Effector memory CD8-positive, alpha-beta T cell (primary cell): Measurements from ENCODE around the gene TIMM13.
A peak's percentile ranks its signal among the peaks of the same experiment; 100 is the strongest.

Experiments used
- ATAC-seq: fragments of 150-1000 bp; cut with Tn5 transposase; replicated peaks from 2 replicates; pipeline ENCODE4 v1.10.0; 2021; ENCODE audit warnings: mild to moderate bottlenecking, moderate library complexity
- DNase-seq, 3 experiments: peaks; one replicate each; pipeline ENCODE4 v3.0.0; 2021
- H3K27ac Mint-ChIP-seq, 2 donors: one replicate each; pipeline ENCODE4 v1.8.0; 2022; ENCODE audit warnings: mild to moderate bottlenecking in 2 of 2, mixed read lengths in 2 of 2, moderate library complexity in 2 of 2
- H3K27me3 Mint-ChIP-seq, 2 donors: one replicate each; pipeline ENCODE4 v1.8.0; 2022; ENCODE audit warnings: mixed read lengths in 2 of 2
- H3K36me3 Mint-ChIP-seq: one replicate; pipeline ENCODE4 v1.8.0; 2022; ENCODE audit warnings: mild to moderate bottlenecking, moderate library complexity, mixed read lengths; ENCODE audit not compliant: insufficient read depth
- H3K4me1 Mint-ChIP-seq, 2 donors: one replicate each; pipeline ENCODE4 v1.8.0; 2022; ENCODE audit warnings: low read depth in 2 of 2, mixed read lengths in 2 of 2
- H3K4me3 Mint-ChIP-seq, 2 donors: one replicate each; pipeline ENCODE4 v1.8.0; 2022; ENCODE audit warnings: mild to moderate bottlenecking in 2 of 2, mixed read lengths in 2 of 2, moderate library complexity in 2 of 2
- H3K9me3 Mint-ChIP-seq, 2 donors: one replicate each; pipeline ENCODE4 v1.8.0; 2022; ENCODE audit warnings: mixed read lengths in 2 of 2

The TIMM13 gene

DNA sequence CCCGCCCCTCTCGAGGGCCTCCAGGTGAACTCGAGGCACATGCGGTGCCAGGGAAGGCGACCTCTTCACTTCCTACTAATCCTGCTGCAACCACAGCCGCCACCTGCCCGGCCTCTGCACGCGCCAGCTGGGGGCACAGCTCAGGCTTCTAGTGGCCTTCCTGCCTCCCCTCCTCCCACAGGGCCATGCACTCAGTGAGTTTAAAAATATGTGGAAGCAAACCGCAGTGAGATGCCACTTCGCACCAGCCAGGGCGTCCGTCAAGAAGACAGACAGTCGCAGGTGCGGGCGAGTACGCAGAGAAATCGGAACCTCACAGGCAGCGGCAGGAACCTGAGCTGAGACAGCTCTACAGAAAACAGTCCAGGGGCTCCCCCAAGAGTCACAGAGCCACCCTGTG is 19.0 kb upstream of the TIMM13 start:
- ATAC-seq: peak; percentile 46
- Mint-ChIP-seq H3K9me3 (no peaks in the 10 kb centered on the region), H3K4me1 (peaks cover 11 to 13% of the 10 kb centered on the region in 2 donors), H3K27ac (peak overlapping the region; percentile 89 to 94), H3K36me3 (peaks cover 6% of the 10 kb centered on the region), H3K4me3 (peak overlapping the region; percentile 44 to 73), H3K27me3 (no peaks in the 10 kb centered on the region)
- no peak for DNase-seq

GRCh38 chr19:2444251-2445002 is 17.0 kb upstream of the TIMM13 start:
- DNase-seq (no peak), ATAC-seq (no peak)
- peak overlapping the region in 1 of 2 donors; percentile 76 for H3K27ac Mint-ChIP-seq
- H3K4me1 Mint-ChIP-seq: peaks cover 10 to 11% of the 10 kb centered on the region in 2 donors
- no peaks in the 10 kb centered on the region for H3K27me3 Mint-ChIP-seq
- H3K36me3 Mint-ChIP-seq: peaks cover 6% of the 10 kb centered on the region
- H3K4me3 Mint-ChIP-seq: no peak overlapping the region
- H3K9me3 Mint-ChIP-seq: no peaks in the 10 kb centered on the region

- Mint-ChIP-seq H3K9me3 (no peaks in the 10 kb centered on the region), H3K4me1 (peaks cover 10 to 11% of the 10 kb centered on the region in 2 donors), H3K36me3 (peaks cover 9% of the 10 kb centered on the region), H3K27me3 (no peaks in the 10 kb centered on the region), H3K4me3 (no peak overlapping the region), H3K27ac (no peak overlapping the region)
- DNase-seq (no peak), ATAC-seq (no peak)
Observed at GRCh38 chr19:2443785-2444182, 16.4 kb upstream of the TIMM13 start.

DNA sequence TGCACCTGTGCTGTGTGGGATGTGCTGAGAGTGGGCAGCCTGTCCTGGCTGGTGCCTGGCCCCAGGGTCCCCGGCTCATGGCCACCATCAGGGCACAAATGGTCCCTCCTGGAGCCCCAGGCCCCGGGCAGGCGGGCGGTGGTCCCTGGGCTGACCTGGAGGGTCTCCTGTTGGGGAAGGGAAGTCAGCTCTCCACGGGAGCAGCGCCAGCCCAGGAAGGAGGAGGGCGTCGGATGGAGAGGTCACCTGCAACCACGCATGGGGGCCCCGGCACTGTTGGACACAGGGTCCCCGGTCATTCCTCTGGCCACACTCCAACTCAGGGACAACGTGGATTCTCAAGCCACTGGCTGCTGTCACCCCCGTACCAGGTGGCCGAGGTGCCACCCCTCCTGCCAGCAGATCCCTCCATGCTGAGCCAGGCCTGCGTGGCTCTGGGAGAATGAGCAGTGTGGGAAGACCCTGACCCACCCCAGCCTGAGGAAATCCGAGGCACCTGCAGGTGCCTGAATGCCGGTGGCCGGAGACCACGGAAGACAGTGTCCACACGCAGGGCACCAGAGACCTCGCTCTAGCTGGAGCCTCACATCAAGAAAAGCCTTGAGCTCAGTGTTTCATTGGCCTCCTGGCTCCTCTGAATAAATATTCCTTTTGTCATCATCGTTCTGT is 15.9 kb upstream of the TIMM13 start:
- H3K9me3 Mint-ChIP-seq: no peaks in the 10 kb centered on the region
- DNase-seq: no peak
- no peak overlapping the region for H3K4me3 Mint-ChIP-seq
- H3K4me1 Mint-ChIP-seq: peaks cover 8 to 11% of the 10 kb centered on the region in 2 donors
- H3K36me3 Mint-ChIP-seq: peaks cover 9% of the 10 kb centered on the region
- H3K27ac Mint-ChIP-seq: no peak overlapping the region
- H3K27me3 Mint-ChIP-seq: no peaks in the 10 kb centered on the region
- ATAC-seq: no peak

GRCh38 chr19:2441096-2441752 is 13.8 kb upstream of the TIMM13 start:
- peaks cover 0 to under 1% of the 10 kb centered on the region in 2 donors for H3K4me1 Mint-ChIP-seq
- H3K9me3 Mint-ChIP-seq: no peaks in the 10 kb centered on the region
- ATAC-seq (no peak), DNase-seq (no peak)
- peaks cover 13% of the 10 kb centered on the region for H3K36me3 Mint-ChIP-seq
- H3K27me3 Mint-ChIP-seq: no peaks in the 10 kb centered on the region
- H3K27ac Mint-ChIP-seq: no peak overlapping the region
- no peak overlapping the region for H3K4me3 Mint-ChIP-seq

DNA sequence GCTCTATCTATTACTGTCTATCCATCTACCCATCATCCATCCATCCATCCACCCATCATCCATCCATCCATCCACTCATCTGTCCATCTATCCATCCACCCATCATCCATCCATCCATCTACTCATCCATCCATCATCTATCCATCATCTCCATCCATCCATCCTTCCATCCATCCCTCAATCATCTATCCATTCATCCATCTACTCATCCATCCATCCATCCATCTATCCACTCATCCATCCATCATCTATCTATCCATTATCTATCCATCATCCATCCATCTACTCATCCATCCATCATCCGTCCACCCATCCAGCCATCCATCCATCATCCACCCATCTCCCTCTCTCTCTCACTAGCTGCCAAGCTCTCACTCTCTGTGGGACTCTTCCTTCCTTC is 13.1 kb upstream of the TIMM13 start:
- peaks cover 16% of the 10 kb centered on the region for H3K36me3 Mint-ChIP-seq

DNA sequence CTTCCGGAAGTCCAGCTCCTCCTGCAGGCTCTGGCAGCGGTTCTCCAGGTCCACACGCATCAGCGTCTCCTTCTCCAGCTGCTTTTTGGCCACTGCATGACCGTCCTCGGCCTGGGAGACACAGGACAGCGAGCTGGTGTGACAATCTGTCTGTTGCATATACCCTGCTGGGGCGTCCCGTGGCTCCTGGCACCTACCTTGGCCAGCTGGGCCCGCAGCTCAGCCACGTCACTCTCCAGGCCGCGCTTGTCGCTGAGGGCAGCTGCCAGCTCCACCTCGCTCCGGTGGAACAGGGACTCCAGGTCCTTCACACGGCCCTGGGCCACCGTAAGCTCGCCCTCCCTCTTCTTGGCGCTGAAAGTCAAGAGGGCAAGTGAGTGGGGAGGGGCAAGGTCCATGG is 10.8 kb upstream of the TIMM13 start:
- Mint-ChIP-seq H3K27ac (no peak overlapping the region), H3K4me3 (no peak overlapping the region), H3K27me3 (no peaks in the 10 kb centered on the region), H3K9me3 (no peaks in the 10 kb centered on the region), H3K36me3 (peaks cover 14% of the 10 kb centered on the region), H3K4me1 (no peaks in the 10 kb centered on the region)
- DNase-seq: no peak
- no peak for ATAC-seq

More for the DNA sequence above, 13.1 kb upstream of the TIMM13 start:
- no peaks in the 10 kb centered on the region for H3K4me1 Mint-ChIP-seq
- H3K27ac Mint-ChIP-seq: peak overlapping the region in 1 of 2 donors; percentile 1
- no peaks in the 10 kb centered on the region for H3K9me3 Mint-ChIP-seq
- ATAC-seq (no peak), DNase-seq (no peak)
- H3K4me3 Mint-ChIP-seq: no peak overlapping the region
- no peaks in the 10 kb centered on the region for H3K27me3 Mint-ChIP-seq

DNA sequence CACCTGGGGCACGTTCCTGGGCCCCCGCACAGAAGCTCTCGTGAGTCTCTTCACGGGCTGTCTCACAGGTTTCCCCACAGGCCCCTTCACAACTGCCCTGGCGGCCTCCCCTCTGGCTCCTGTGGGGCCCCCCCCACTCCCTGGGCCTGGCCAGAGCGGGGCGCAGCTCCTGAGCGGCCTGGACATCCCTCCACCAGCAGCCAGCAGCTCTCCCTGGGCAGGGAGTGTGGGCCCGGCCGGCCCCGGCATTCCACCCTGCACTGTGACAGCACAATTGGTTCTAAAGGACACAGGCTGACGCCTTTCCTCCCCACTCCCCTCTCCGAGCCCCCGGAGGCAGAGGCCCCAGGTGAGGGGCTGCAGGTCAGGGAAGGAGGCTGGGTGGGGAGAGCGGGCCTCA is 9.5 kb upstream of the TIMM13 start:
- H3K27me3 Mint-ChIP-seq: no peaks in the 10 kb centered on the region
- H3K4me3 Mint-ChIP-seq: no peak overlapping the region
- no peak for DNase-seq
- H3K36me3 Mint-ChIP-seq: peaks cover 14% of the 10 kb centered on the region
- no peaks in the 10 kb centered on the region for H3K9me3 Mint-ChIP-seq
- ATAC-seq: no peak
- H3K4me1 Mint-ChIP-seq: no peaks in the 10 kb centered on the region
- no peak overlapping the region for H3K27ac Mint-ChIP-seq

DNA sequence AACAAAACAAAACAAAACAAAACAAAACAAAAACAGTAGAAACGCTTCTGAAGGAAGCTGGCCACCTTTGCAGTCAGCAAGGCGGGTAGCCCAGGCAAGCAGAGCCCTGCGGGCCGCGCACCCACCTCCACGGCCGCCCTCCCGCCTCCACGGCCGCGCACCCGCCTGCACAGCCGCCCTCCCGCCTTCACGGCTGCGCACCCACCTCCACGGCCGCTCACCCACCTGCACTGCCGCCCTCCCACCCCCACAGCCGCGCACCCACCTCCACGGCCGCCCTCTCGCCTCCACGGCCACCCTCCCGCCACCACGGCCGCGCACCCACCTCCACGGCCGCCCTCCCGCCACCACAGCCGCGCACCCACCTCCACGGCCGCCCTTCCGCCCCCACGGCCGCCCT is 9.0 kb upstream of the TIMM13 start:
- Mint-ChIP-seq H3K36me3 (peaks cover 14% of the 10 kb centered on the region), H3K9me3 (no peaks in the 10 kb centered on the region), H3K27me3 (no peaks in the 10 kb centered on the region), H3K27ac (no peak overlapping the region), H3K4me1 (no peaks in the 10 kb centered on the region), H3K4me3 (no peak overlapping the region)
- DNase-seq (no peak), ATAC-seq (no peak)

- ATAC-seq: no peak
Observed at GRCh38 chr19:2434721-2435265, 7.4 kb upstream of the TIMM13 start.

DNA sequence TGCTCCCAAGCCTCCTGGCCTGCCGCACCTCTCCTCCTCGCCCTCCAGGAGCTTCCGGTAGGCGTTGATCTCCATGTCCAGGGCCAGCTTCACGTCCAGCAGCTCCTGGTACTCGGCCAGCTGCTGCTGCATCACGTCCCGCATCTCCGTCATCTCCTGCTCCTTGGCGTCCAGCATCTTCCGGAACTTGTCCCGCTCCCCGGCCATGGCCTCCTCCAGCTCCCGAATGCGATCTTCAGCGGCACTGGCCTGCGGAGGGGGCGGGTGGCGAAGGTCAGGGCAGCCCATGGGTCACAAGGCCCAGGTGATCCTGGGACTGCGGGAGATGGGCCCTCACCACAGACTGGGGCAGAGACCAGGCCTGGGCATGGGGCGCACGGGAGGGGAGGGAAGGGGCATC is 6.9 kb upstream of the TIMM13 start:
- Mint-ChIP-seq H3K36me3 (peaks cover 14% of the 10 kb centered on the region), H3K27me3 (no peaks in the 10 kb centered on the region), H3K9me3 (no peaks in the 10 kb centered on the region), H3K27ac (peak overlapping the region in 1 of 2 donors; percentile 68), H3K4me1 (no peaks in the 10 kb centered on the region), H3K4me3 (no peak overlapping the region)
- ATAC-seq (no peak), DNase-seq (no peak)

More at GRCh38 chr19:2434721-2435265, 7.4 kb upstream of the TIMM13 start:
- H3K27me3 Mint-ChIP-seq: no peaks in the 10 kb centered on the region
- peaks cover 14% of the 10 kb centered on the region for H3K36me3 Mint-ChIP-seq
- H3K4me3 Mint-ChIP-seq: no peak overlapping the region
- DNase-seq: no peak
- H3K9me3 Mint-ChIP-seq: no peaks in the 10 kb centered on the region
- H3K27ac Mint-ChIP-seq: no peak overlapping the region
- H3K4me1 Mint-ChIP-seq: no peaks in the 10 kb centered on the region

DNA sequence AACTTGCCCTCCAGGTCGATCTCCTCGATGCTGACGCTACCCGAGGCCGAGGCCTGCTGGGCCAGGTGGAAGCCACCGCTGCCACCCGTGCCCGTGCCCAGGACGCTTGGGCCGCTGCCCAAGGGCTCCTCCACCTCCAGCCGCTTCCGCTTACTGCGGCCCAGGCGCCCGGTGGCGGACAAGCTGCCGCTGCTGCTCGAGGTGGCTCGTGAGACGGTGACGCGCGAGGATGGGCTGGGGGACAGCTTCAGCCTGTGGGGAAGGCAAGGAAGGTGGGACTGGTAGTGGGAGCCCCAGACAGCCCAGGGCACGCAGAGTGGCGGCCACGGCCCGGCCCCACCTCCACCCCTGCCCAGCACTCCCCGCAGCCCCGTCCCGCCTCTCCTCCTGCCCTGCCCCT is 6.5 kb upstream of the TIMM13 start:
- no peak for ATAC-seq
- Mint-ChIP-seq H3K36me3 (peaks cover 12% of the 10 kb centered on the region), H3K4me3 (no peak overlapping the region)

DNA sequence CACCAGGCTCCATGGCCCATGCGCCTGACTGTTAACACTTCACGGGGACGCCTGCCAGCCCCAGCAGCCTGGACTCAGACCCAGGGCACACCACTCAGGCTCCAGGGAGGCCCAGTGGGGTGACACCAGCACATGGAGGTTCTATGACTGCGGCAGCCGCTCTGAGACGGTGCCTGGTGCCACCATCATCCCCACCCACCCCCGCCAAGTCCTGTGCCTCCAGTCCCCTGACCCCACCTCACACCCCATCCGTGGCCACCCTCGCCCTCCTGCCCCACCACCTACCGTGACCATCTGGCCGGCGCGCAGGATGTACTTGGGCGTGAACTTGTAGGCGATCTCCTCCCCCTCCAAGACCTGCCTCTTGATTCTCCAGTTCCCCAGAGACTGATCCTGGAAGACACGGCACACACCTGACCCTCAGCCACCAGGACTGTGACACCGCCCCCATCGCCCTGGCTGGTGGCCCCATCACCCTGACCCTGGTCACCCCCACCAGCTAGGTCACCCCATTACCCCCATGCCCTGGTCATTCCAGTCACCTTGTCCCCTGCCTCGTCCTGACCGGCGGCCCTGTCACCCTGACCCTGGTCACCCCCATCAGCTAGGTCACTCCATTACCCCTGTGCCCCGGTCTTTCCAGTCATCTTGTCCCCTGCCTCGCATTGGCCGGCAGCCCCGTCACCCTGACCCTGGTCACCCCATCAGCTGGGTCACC is 4.9 kb upstream of the TIMM13 start:
- Mint-ChIP-seq H3K4me1 (peaks cover 5 to 7% of the 10 kb centered on the region in 2 donors), H3K27ac (peak overlapping the region in 1 of 2 donors; percentile 67), H3K4me3 (no peak overlapping the region), H3K9me3 (no peaks in the 10 kb centered on the region), H3K27me3 (no peaks in the 10 kb centered on the region), H3K36me3 (peaks cover 14% of the 10 kb centered on the region)
- ATAC-seq: no peak
- DNase-seq: no peak

More for the DNA sequence above, 6.5 kb upstream of the TIMM13 start:
- H3K27me3 Mint-ChIP-seq: no peaks in the 10 kb centered on the region
- DNase-seq: no peak
- H3K9me3 Mint-ChIP-seq: no peaks in the 10 kb centered on the region
- H3K27ac Mint-ChIP-seq: peak overlapping the region in 1 of 2 donors; percentile 68
- no peaks in the 10 kb centered on the region for H3K4me1 Mint-ChIP-seq
